HG03460 (cell line): ENCODE results near the gene ZBTB7C.

Source experiments
- ATAC-seq: cut with Tn5 transposase; IDR thresholded peaks from one replicate; pipeline ENCODE4 v1.9.1; 2021; ENCODE audit not compliant: unreplicated experiment

ZBTB7C gene

DNA sequence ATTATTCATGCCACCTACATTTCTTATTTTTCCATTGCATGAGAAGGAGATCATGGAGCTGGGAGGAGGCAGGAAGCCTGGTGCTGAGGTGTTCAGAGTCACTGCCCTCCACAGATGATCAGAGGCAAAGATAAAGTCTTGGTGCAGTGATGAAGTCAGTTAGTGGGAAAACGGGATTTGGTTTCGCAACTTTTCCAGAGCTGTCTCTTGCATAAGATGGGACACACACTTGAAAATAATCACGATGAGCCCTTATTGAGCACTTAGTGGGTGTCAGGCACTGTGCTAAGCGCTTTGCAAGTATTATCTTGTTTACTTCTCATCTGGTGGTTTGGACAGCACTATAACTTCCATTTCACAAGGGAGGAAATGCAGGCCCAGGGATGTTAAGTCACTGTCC, 256.6 kb downstream of the ZBTB7C start:
- ATAC-seq = no peak

DNA sequence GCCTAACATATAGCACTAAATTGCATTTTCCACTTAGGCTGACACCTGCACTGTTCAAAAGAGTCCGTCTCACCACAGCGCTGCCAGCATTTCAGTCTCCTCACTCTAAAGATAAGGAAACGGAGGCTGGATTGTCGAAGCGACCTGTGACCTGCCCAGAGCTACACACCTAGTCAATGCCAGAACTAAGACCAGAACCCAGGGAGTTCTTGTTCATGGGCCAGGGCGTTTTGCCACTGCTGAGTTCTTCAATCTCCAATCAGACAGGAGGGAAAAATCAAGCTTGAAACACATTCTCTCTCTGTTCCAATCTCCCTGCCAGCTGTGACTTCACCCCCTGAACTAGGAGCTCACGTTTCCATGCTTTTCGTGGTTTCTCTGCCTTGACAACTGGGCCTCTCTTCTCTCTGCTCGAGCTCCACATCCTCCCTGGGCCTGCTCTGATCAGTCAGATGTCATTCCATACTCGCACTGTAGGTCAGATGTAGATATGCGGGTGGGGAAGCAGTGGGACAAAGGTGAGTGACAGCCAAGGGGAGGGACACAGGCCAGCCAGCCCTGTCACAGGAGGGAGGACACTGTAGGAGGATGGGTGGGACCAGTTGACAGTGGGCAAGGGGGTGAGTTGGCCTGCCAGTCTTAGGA, 257.6 kb downstream of the ZBTB7C start:
- ATAC-seq = no peak

DNA sequence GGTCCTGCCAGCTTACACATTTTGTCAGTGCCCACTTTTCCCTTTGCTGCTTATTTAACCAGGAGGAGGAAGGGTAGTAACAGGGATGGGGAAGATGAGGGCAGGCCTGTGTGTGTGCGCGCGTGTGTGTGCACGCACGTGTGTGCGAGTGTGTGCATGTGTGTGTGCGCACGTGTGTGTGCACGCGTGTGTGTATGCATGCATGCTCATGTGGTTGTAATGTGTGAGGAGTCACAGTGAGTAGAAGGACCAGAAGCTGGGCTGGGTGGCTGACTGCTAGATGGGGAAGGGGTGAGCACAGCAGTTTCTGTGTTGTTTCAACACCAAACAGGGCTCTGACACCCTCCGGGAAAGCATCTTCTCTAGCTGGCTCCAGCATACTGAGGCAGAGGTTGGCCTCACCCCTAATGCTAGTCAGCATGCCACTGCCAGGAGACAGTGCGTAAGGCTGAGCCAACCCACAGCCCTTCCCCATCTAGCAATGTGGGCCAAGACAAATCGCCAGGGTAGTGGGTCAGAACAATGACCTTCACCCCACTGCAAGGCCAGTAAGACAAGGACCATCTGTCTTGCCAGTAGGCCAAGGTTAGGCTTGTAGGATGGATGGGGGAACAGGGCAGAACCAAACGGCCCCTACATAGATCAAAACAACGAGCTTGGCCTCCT, 260.0 kb downstream of the ZBTB7C start:
- no peak for ATAC-seq

DNA sequence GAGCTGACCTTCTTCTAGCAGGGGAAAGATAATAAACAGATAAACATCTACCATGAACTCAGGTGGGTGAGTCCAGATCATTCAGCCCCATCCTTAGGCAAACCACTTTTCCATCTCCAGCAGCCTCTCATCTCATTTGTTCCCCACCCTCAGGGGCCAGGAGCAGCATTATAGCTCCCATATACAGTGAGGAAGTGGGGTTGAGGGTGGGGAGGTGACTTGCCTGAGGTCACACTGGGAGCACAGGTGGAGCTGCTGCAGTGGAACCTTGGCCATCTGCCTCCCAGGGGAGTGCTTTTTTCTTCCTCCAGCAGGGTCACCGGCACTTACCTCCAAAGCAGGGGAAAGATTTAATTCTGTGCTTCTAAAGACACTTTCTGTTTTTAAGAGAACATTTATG, 266.2 kb downstream of the ZBTB7C start:
- no peak for ATAC-seq

DNA sequence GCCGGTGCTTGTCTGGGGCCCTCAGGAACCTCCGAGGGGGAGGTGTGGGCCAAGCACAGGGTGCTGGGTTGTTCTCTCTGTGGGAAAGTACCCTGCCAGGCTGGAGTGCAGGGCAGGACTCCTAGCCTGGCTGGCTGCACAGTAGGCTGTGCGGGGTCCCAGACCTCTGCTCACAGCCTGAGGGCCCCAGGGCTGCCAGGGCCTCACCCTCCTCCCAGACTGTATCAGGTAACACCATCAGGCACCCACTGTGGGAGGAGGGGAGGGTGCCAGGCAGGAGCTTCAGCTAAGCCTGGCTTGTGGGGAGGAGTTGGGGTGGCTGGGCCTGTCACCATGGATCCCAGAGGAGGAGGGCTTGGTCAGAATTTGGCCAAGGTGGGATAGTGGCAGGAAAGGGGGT, 266.8 kb downstream of the ZBTB7C start:
- ATAC-seq = no peak

DNA sequence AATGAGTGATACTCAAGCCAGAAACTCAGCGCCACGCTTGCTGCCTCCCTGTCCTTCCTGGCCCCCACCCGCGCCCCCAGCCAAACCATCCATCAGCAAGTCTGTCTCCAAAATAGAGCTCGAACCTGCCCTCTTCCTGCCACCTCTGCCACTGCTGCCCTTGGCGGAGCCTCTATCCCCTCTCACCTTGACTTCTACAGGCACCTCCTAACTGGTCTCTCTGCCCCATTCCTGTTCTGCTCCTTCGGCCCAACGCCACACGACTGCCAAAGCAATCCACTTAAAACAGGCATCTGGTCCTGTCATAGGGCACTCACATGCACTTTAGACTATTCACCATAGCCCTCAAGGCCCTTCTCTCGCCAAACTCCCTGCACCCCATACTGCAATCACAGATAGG, 268.5 kb downstream of the ZBTB7C start:
- ATAC-seq = no peak

DNA sequence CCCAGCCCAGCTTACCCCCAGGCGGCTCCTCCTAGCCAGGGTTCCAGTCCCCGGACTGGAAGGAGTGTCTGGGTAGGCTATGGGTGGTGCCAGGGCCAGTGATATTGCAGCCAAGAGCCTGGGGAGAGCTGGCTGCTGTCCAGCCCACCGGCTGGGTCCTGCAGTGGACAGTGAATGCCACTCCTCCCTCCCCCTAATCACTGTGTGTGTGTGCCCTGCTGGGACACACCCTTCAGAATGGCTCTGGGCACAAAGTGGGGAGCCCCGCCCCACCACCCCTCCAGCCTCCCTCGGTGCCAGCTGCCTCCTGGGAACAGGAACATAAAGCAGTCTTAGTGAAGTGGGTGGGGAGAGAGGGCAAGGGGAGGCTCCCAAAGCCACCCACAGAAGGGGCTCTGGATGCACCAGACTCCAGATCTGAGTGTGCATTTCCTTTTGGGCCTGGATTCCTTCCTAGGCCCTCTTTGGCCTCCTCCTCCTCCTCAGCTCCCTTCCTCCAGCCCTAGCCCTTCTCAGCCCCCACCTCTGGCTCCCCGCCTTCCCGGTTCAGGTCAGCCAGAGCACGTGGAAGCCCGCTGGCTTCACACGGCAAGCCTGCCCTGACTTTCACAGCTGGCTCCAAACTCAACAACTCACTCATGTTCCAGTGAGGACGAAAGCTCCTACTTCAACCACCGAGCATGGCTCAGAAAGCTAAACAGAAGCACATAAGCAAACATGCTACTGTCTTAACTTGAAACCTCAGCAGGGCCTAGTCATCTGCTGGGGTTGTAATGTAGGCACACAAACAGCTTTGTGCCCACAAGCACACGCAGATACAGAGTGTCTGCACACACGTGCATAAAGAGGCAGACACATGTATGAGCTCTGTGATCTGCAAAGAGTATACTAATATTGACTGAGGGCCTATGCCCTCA, 269.5 kb downstream of the ZBTB7C start:
- ATAC-seq = no peak

DNA sequence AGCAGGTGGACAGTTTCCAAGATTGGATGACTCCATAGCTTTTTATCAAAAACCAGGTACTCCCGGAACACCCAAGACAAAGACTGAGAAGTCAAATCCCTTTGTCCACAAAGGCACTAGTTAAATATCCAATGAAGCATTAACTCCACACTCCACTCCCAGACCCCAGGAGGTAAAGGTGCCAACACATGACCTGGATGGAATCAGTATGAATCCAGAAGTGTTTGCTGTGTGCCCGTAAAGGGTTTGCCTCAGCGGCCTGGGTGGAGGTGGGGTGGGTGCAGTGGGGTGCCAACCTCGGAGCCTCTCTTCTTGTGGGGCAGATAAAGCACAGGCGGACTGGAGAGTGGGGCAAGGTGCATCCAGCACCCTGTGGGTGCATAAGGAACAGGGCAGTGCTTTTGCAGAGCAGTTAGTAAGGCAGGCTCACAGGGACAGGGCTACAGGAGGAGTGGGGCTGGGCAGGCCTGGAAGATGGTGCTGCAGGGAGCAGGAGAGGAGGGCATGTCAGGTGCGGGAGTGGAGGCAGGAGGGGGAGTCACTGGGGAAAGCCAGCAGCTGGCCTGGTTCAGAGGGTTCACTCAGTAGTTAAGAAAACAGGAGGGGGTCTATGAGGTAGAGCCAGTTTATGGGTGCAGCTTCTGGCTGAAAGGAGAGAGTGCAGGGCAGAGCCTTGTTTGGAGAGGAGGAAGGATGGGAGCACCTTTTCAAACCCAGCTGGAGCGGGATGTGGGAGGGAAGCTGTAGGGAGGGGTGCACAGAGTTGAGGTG, 270.3 kb downstream of the ZBTB7C start:
- no peak for ATAC-seq

DNA sequence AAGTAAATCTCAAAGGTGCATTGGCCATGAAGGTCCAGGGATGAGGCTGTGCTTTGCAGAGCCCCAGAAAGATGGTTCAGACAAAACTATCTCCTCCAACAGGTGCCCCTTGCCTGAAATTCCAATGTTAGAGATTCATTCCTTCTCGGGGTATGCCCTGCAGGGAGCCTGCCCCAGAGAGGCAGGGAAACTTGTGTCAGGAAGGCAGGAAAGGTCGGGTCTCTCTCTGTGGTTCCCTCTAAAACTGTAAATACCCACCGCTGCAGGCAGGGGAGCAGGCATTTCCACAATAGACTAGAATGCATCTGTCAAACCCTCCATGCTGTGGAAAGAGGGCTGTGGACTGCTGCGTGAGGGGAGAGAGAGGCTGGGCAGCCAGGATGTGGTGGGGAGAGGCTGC, 271.0 kb downstream of the ZBTB7C start:
- no peak for ATAC-seq

DNA sequence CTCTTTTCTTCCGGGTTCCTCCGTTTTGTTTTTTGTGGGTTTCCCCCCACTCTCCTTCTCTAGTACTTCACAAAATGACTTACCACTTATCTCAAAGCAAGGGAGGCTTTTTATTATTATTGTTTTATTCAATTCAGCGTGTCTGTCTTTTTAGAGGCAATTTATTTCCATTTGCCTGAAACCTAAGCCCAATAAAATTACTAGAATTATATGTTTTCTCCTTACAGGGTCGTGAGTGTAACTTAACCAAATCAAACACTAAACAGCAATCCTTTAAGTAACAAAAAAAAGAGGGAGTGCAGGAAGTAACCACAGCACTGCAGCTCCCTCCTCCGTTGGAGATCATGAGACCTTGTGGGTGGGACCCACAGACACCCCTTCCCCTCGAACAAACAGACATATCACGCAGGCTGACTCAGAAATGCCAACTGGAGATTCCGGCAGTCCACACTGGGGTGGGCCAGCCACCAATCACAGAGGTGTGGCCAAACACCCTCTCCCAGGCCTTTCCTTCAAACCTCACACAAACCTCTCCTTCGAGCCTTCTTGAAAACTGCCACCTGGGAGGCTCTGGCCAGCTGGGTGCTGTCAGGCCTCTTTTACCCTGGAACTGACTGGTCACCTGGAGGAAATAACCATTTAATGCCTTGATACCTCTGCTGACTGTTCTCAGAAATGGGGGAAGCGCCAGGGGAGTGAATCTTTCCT, 271.7 kb downstream of the ZBTB7C start:
- no peak for ATAC-seq

DNA sequence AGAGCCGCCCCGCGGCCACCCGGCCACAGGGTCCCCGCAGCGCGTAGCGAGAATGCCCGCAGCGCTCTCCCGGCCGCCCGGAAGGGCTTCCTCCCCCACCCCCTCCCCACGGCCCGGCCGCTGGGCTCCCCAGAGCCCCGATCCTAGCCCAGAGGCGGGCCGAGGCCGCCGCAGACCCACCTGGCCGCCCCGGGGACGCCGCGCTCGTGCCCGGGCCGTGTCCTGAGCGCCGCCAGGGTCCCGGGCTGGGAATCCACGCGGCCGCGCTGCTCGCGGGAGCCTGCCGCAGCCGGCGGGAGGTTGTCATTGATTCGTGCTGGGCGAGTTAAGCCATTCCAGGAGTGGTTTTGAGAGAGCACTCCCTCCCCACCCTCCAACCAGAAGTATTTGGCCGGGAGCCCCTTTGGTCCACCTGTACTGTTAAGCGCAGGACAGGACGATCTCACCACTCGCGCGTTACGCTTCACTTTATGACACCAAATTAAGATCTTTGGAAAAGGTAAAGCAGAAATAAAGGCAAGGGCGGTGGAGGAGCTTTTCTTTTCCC, 272.3 kb downstream of the ZBTB7C start:
- no peak for ATAC-seq

DNA sequence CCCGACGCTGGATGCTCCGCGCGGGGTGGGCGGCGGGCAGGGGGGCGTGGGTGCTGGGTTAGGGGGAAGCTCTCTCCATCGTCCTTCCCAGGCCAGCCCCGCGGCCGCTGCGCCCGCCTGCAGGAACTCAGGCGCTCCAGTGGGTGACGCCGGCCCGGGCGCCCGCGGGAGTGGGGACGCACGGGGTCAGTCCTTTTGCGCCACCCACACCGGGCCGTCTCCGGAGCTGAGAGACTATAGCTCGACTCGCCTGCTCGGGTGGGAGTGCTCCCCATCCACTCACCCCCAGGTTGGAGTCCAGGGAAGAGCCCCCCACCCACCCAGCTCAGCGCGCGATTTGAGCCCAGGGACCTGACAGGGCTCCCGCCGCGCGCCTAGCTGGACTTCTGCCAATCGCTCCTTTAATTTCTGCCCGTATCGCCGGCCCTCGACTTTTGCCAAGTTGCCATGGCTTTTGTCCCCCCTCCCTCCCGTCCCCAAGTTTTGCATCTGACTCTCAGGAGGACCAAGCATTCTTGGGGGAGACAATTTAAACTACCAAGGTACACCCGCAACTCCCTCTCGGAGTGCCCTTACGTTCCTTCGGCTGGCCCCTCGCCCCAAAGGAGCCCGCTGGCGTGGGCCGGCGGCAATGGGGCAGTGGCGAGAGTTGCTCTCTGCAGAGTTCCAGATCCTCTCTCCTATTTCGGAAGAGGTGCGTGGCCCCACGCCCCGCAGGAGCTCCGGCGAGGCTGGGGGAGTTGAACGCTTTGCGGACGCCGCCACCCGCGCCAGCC, 272.9 kb downstream of the ZBTB7C start:
- ATAC-seq = no peak

DNA sequence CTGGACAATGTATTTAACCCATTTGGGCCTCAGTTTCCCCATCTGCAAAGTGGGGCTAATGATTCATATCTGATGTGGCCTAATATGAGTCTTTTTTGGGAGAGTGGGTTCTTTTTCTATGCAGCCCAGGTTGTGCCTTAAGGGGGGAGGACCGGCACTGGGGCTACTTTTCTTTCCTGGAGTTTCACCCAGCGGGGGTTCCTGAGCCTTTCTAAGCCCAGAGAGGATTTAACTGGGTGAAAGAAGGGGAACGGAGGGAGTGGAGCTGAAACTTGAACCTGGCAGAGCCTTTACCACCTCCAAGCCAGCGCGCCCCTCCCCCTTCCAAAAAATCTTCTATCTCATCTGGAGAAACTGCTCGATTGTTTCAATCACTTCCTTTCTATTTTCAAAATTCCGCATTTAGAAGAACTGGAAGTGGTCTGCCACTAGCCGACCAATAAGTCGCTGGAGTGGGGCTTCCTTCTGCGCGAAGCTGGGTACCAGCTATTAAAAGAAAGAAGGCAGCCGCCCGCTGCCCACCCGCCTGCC, 273.7 kb downstream of the ZBTB7C start:
- ATAC-seq = no peak

DNA sequence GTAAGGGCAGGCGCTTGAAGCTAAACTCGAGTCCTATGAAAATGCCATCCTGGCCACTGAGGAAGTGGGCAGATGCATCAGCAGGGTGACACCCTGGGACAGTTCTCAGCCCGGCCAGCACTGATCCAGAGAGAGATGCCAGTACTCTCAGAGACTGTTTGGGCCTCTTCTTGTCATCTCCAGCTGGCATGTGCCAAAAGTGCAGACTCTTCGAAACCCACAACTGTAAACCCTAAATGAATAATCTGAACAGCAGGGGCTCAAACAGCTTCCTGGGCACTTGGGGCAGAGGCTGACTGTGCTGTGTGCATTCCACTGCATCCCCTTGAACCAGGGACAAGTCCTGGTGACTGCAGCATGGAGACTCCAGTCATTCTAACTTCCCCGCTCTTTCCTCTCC, 274.6 kb downstream of the ZBTB7C start:
- ATAC-seq = no peak

DNA sequence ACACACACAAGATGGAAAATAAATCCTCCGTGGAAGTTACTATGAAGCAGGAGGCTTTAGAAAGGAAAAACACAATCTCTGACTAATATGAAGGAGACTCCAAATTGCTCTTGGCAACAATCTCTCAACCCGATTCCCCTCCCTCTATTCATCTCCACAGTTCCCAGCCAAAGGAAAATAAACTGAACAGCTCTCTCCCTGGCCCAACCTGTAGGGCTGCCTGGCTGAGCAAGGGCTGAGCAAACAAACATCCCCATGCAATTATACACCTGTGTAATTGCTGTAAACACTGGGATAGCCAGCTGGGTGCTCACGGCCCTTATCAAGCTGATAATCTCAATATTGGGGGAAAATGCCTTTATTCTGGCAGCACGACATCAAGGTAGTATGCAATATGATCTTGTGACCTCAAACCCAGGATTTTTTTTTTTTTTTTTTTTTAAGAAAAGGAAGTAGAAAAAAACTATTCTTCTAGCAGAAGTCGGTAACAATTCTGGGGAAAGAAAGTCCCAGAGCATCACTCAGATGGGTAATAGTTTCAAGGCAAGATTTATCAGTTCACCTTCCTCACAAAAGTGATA, 275.4 kb downstream of the ZBTB7C start:
- ATAC-seq = no peak

DNA sequence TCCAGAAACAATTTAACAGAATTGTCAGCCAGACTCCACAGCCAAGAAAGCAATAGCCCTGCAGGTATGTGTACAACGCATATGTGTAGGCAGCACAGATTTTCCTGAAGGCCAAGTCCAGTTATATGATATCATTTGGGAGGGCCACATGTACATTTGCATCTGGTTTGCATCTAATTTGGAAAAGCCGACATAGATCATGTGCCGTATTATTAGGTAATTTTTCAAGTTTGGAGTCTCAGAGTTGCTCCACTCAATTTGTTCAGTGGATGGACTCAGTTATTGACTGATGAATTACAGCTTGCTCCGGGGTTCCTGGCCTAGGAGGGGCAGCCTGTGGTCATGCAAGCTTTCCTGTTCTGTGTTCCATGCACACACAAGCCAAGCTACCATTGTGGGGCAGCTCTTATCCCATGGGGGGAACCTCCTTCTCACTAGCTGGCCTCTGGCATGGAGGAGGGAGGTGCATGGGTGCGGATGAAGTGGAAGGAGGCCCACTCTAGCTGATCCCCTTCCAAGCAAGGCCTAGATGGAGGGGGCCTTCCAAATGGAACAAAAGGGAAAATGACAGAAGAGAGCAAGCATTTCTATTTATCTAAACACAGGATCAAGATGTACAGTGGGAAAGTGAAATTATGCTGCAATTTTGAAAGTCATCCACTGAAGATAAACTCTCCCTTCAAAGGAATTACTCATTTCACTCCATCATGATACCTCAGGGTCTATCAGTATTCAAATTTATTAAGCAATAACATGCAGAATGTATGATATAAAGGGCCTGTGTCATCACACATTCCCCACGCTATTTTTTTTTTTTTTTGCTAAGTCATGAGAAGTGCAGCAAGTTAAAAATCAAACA, 276.2 kb downstream of the ZBTB7C start:
- ATAC-seq = no peak

DNA sequence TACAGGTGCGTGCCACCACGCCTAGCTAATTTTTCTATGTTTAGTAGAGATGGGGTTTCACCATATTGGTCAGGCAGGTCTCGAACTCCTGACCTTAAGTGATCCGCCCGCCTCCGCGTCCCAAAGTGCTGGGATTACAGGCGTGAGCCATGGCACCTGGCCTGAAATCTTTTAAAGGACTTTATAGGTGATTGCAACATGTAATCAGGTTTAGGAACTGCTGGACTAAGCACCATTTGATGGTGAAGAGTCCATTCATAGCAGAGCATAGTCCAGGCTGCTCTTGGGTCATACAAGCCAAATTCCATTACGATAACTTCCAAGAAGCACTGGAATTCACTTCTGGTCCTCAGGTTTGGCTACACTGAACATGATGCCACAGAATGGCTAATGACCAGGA, 278.1 kb downstream of the ZBTB7C start:
- no peak for ATAC-seq

DNA sequence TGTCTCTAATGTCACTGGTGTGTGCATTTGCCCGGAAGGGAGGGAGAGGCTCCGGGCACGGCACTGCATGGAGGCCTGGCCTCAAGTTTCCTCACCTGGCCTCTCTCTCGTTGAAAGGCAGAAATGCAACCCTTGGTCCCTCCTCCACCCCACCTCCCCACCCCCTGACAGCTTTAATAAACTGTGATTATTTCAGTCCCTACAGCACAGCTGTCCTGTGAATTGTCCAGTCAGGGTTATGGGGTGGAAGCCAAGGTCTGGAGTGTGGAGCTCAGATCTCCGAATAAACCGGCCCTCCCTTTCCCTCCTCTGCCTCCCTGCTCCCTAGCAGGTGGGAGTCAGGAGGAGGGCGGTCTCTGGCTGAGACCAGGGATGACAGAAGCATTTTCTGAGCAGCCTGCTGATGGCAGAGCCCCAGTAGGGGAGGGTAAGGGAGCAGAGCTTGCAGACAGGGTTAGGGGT, 279.5 kb downstream of the ZBTB7C start:
- ATAC-seq = no peak
